22Rv1 (cell line): ENCODE data around the gene CLMP.
"Not testable (repeated sequence)": the region's sequence is repeated elsewhere in the genome, so short reads cannot be mapped to it uniquely, and the experiment has no call there.

Source experiments
- H3K27ac ChIP-seq: fragments of 450-650 bp; 2 replicates; pipeline ENCODE4 v1.5.1; 2017
- ZFX ChIP-seq: fragments of 450-650 bp; IDR thresholded peaks from 2 replicates; pipeline ENCODE4 v1.6.1; 2017; ENCODE audit warnings: antibody characterized with exemption, borderline replicate concordance
- TF ChIP-seq, protein P1 (sequence below): fragments of 450-650 bp; IDR thresholded peaks from 2 replicates; pipeline ENCODE4 v1.5.1; 2017; ENCODE audit warnings: mild to moderate bottlenecking

The CLMP gene

DNA sequence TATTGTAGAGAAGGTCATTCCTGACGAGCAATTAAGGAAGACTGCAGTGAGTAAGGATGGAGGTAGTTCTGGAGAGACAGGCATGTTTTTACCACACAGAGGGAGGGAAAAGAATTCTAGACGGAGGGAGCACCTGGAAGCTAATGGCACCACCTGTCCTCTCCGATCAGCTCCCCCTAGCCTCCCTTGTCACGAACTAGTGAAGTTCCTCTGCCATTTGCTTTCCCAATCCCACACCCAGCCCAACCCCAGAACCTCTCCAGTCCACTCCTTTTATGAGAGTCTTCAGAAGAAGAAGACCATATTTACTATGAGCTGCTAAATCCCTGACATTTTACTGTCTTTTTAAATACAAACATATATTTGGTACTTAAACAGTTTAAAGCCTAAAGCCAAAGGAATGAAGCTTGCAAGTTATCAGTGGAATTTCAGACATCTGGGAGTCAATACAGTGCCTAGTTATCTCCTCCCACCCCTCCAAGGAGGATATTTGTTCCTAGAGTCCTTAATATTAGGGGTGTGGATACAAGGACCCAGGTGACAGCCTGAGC, 87.0 kb downstream of the CLMP start:
- no peak overlapping the region for H3K27ac ChIP-seq
- no peak for TF ChIP-seq ZFX
- TF ChIP-seq, protein P1, sequence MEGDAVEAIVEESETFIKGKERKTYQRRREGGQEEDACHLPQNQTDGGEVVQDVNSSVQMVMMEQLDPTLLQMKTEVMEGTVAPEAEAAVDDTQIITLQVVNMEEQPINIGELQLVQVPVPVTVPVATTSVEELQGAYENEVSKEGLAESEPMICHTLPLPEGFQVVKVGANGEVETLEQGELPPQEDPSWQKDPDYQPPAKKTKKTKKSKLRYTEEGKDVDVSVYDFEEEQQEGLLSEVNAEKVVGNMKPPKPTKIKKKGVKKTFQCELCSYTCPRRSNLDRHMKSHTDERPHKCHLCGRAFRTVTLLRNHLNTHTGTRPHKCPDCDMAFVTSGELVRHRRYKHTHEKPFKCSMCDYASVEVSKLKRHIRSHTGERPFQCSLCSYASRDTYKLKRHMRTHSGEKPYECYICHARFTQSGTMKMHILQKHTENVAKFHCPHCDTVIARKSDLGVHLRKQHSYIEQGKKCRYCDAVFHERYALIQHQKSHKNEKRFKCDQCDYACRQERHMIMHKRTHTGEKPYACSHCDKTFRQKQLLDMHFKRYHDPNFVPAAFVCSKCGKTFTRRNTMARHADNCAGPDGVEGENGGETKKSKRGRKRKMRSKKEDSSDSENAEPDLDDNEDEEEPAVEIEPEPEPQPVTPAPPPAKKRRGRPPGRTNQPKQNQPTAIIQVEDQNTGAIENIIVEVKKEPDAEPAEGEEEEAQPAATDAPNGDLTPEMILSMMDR = no peak

DNA sequence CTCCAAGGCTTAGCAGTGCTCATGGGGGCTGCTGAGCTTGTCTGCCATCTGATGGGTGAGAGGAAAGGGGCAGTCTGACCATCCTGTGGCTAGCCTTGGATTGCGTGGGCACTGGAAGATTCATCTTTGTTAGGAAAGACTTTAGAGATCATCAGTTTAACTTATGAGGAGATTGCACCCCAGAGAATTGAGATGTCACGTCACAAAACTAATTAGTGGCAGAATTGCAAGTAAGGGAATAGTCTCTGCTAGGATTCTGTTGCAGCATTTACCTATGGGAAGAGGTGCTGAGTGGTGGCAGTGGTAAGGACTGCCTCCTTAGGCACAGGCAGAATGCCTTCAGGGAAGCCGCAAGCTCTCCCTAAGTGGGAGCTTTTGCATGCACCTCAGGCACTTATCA, 90.4 kb downstream of the CLMP start:
- H3K27ac ChIP-seq = no peak overlapping the region
- no peak for TF ChIP-seq ZFX
- TF ChIP-seq, protein P1 = no peak

DNA sequence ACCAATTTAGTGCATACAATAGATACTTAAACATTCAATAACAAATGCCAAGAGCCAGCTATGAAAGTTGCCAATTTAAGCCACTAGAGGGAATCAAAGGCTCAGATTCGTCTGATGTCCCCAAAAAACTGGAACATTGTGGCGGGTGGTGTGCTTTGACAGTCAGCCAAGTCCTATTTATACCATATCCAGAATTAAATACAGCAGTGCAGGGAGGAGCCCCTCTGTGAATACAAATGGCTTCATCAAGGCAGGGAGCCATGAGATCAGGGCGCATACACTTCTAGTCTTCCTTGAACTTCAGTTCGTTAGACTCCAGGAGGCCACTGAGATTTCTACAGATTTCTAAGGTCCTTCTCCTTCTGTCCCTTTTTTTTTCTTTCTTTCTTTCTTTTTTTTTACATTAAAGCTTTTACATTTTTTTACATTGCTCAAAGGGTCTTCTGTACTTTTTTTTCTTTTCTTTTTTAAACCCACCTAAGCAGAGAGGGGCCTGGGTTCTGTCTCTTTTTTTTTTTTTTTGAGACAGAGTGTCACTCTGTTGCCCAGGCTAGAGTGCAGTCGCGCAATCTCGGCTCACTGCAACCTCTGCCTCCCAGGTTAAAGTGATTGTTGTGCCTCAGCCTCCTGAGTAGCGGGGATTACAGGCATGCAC, 91.6 kb downstream of the CLMP start:
- no peak overlapping the region for H3K27ac ChIP-seq
- TF ChIP-seq ZFX = no peak
- TF ChIP-seq, protein P1 = peak; percentile 47

DNA sequence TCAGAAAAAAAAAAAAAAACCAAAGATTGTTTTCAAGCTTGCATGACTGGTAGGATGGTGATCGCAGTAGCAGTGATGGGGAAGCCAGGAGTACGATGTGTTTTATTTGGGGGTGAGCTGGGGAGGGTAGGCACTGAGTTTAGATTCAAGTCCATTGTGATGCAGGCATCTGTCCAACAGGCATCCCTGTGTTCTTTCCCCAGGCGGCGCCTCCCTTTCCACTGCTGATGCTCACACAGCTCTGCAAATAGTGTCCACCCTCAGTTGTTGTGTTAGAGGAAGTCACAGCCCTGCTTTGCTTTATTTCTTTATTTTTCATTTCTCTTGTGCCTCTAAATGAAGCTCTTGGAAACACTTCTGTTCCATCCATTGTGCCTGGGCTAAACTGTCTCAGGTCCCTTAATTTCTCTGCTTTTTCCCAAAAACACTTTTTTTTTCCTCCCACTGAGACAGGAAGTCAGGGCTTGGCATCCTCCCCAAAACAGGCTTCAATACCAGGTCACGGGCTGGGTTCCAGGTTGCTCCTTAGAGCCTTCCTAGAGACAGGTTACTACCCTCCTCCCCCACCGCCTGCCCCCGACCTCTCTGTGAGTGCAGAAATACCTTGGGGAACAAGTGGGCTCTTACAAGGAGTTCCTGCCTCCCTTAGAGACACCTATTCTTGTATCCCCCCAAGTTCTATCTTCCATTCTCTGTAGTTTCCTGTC, 94.5 kb downstream of the CLMP start:
- TF ChIP-seq ZFX = no peak
- TF ChIP-seq, protein P1 = no peak
- no peak overlapping the region for H3K27ac ChIP-seq

DNA sequence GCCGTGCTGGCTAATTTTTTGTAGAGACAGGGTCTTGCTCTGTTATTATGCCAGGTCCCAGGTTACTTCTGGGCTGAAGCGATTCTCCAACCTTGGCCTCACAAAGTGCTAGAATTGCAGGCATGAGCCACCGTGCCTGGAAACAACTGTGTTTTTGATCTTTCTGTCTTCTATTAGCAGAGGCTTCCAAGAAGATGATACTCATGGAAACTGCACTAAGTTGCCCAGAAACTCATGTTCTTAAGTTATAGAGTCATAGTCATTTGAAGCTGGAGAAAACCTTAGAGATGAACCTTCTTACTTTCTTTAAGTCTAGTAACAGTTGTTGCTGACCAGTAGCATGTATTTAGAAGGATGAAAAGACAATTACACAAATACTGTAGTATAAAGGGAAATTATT, 96.1 kb downstream of the CLMP start:
- TF ChIP-seq, protein P1 = no peak
- TF ChIP-seq ZFX = no peak
- H3K27ac ChIP-seq = no peak overlapping the region

DNA sequence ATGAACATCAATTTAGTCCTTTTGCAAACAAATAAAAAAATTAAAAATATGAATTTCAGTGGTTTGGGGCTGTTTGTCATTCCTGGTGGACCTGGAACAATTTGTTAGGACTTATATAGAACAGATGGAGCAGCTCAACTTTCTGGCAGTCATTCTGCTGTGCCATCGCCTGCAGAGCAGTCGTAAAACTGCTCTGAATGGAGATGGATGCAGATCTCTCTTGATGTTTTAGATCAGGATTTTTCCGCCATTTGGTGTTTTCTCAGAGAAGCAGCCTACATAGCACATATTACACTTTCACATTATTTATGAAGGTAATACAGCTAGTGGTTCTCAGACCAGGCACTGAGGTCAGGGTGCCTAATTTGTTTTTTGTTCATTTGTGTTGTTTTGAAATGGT, 101.3 kb downstream of the CLMP start:
- TF ChIP-seq ZFX = no peak
- TF ChIP-seq, protein P1 = no peak

DNA sequence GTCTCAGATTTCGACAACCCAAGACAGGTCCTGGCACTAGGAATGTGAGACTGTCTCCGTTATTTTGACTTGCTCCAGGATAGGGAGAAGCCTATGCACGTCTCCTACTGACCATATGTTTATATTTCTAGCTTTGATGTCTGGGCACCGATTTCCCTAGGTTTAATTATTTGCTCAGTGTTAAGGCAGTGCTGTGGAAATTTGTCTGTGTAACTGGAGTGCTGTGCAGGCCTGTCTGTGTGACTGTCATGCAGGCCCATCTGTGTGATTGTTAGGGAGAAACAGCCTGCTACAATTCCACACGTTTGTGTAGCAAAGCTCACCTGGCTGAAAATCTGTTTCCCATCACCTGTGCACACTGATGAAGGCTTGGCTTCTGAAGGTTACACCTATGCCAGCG, 103.5 kb downstream of the CLMP start:
- H3K27ac ChIP-seq = no peak overlapping the region
- TF ChIP-seq, protein P1 = no peak

More for the DNA sequence above, 101.3 kb downstream of the CLMP start:
- H3K27ac ChIP-seq = no peak overlapping the region

DNA sequence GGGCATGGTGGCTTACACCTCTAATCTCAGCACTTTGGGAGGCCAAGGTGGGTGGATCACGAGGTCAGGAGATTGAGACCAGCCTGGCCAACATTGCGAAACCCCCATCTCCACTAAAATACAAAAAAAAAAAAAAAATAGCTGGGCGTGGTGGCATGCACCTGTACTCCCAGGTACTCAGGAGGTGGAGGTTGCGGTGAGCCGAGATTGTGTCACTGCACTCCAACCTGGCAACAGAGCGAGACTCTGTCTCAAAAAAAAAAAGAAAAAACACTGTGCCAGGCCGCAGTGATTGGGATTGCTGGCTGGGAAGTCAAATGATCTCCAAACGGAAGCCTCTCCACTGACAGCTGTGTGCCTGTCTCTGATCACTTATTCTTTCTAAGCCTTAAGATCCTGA, 104.9 kb downstream of the CLMP start:
- H3K27ac ChIP-seq = not testable (repeated sequence)

DNA sequence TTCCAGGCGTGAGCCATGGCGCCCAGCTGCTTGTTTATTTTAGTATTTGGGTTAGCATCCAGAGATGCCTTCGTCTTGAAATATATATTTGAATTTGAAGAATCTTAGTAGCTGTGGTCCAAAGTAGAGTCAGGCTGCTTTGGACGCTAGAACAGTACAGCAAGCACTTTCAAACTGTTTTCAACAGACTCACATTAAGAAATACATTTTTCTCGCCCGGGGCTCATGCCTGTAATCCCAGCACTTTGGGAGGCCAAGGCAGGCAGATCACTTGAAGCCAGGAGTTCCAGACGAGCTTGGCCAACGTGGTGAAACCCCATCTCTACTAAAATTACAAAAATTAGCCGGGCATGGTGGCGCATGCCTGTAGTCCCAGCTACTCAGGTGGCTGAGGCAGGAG, 106.2 kb downstream of the CLMP start:
- H3K27ac ChIP-seq = not testable (repeated sequence)

DNA sequence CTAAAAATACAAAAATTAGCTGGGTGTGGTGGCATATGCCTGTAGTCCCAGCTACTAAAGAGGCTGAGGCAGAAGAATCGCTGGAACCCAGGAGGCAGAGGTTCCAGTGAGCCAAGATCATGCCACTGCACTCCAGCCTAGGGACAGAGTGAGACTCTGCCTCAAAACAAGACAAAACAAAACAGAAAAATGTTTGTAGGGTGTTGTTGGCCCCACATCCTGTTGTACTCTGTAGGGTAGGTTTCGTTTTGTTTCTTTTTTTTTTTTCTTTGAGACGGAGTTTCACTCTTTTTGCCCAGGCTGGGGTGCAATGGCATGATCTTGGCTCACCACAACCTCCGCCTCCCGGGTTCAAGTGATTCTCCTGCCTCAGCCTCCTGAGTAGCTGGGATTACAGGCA, 107.4 kb downstream of the CLMP start:
- H3K27ac ChIP-seq = not testable (repeated sequence)
